GM21526 (cell line): ENCODE measurements around the gene ALDH1L1.

Experiments used
- ATAC-seq: cut with Tn5 transposase; IDR thresholded peaks from one replicate; pipeline ENCODE4 v1.9.1; 2021; ENCODE audit warnings: moderate library complexity; ENCODE audit not compliant: unreplicated experiment, low FRiP score

The ALDH1L1 gene

GRCh38 chr3:126155819-126156218 lies 24.6 kb downstream of the ALDH1L1 start:
- ATAC-seq: no peak

DNA sequence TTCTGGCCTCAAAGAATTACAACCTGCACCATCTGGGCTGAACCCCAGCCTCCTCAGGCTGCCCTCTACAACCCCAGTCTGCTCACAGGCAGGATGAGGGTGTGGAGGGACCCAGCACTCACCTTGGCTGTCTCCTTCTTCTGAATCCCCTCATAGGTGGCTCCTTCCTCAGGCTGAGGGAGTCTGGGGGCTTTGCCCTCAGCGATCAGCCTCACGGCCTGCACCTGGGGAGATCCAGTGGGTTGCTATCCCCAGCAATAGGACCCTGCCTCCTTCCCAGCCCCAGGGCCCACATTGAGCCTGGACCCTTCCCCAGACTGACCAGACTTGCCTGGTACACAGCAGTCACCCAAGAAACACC lies 25.1 kb downstream of the ALDH1L1 start:
- no peak for ATAC-seq

- ATAC-seq: no peak
Measured at GRCh38 chr3:126154391-126155279, 25.8 kb downstream of the ALDH1L1 start.

GRCh38 chr3:126153695-126154360 lies 26.6 kb downstream of the ALDH1L1 start:
- no peak for ATAC-seq

- ATAC-seq: no peak
Measured at GRCh38 chr3:126152901-126153694, 27.3 kb downstream of the ALDH1L1 start.

DNA sequence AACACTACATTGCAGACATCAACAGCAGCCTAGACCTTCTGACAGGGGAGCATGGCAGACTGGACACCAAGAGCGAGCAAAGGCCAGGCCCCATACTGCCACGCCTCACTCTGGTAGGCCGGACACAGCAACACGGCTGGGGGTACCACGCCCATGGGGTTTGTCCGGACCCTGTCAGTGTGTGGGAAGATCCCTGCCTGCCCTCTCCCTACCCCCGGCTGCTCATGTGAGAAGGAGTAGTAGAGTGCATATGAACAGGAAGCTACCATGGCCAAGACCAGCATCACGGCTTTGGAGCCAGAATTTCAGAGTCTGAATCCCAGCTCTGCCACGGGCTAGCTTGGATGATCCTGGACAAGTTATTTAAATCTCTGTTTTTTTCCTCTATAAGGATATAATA lies 27.9 kb downstream of the ALDH1L1 start:
- no peak for ATAC-seq

DNA sequence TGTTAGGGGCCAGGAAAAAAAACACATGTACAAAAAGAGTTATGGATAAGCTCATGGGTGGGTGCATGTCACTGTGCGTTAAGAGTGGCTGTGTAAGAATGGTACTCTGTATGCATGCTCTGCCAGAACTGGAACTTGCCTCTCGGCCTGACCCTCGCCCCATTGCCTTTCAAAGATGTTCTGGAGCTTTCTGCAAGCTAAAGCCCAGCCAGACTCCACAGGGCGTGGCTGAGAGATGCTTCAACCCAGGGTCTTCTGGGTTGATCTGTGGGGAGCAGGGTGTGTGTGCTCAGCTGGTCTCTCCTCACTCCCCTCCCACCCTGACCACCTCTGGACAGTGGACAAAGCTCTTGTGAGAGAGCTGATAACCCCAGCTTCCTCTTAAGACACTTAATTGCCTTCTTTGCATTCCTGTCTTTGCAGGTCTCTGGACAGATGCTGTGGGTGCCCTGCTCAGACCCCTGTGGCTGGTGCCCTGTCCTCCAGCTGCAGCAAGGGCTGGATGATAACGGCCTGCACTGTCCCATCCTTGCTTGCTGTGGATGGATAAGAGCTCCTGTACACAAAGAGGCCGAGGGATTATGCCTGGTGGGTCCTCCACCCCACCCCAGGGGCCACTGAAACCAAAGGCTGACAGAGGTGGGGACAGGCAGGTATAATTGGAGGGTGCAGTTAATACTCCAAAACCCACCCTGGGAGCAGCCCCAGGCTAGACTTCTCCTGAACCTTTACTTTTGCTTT lies 28.7 kb downstream of the ALDH1L1 start:
- no peak for ATAC-seq

- ATAC-seq: no peak
Measured at GRCh38 chr3:126149960-126150515, 30.3 kb downstream of the ALDH1L1 start.

GRCh38 chr3:126149256-126149902 lies 31.0 kb downstream of the ALDH1L1 start:
- no peak for ATAC-seq

DNA sequence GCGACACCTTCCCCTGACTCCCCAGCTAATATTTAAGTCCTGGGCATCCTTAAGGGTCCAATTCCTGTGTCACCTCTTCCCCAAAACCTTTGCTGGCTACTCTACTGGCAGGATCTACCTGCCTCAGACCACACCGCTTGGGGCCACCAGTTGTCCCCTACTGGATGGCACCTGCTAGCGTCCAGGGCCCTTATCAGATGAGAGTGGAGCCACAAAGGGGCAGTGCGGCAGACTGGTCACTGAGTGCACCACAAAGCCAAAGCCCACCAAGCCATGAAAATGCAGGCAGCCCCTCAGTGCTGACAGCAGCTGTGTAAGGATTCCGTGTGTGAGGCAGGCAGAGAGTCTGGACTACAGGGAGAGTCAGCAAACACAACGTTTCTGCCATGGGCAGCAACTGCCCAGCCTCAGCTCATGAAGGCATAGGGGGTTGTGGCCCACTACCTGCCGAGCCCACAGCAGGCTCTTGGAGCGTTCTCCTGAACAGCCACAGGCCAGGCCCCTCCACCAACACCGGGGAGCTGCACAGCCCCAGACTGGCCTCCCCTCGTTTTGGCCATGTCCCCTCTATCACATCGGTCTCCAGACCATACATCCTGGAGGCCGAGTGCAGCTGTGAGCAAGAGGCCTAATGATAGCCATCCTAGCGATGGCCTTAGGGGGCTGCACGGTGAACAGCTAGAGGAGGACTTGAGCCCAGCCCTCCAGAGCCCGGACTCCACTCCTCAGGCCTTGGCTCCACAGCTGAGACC lies 32.3 kb downstream of the ALDH1L1 start:
- no peak for ATAC-seq

- no peak for ATAC-seq
Measured at GRCh38 chr3:126147147-126147931, 33.0 kb downstream of the ALDH1L1 start.

DNA sequence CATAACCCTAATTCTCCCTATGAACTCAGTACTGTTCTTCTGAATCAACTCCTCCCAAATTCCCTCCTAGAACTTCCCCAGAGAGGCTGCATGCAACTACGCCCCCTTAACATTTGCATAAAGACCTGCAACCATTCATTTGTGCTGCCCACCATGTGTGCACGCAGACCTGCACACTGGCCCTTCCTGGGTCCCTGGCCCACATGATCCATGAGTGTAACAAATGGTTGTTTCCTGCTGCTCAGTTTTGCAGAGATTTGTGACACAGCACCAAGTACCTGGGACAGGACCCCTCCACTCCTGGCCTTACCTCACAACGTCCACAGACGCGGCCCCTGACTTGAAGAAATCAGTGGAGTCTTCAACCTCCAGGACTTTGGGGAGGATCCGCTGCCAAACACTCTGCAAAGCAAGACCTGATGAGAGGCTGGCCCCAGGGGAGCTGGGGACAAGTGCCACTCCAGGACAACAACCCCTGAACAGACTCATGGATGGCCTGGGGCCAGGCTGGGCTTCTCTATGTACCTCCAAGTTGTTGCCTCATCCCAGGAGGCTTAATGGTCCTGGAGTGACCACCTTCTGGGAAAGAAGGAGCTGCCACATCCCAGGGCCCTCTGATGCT lies 33.8 kb downstream of the ALDH1L1 start:
- no peak for ATAC-seq

GRCh38 chr3:126146034-126146433 lies 34.4 kb downstream of the ALDH1L1 start:
- ATAC-seq: no peak

DNA sequence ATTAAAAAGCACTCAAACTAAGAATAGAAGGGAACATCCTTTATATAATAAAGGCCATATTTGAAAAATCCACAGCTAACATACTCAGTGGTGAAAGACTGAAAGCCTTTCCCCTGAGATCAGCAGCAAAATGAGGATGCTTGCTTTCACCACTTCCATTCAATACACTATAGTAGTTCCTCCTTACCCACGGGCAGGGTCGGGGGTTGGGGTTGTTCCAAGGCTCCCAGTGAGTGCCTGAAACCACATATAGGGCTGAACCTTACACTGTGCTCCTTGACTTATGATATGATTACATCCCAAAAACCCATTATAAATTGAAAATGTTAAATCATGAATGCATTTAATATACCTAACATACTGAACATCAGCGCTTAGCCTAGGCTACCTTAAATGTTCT lies 37.7 kb downstream of the ALDH1L1 start:
- no peak for ATAC-seq

GRCh38 chr3:126137490-126138130 lies 42.8 kb downstream of the ALDH1L1 start:
- no peak for ATAC-seq

DNA sequence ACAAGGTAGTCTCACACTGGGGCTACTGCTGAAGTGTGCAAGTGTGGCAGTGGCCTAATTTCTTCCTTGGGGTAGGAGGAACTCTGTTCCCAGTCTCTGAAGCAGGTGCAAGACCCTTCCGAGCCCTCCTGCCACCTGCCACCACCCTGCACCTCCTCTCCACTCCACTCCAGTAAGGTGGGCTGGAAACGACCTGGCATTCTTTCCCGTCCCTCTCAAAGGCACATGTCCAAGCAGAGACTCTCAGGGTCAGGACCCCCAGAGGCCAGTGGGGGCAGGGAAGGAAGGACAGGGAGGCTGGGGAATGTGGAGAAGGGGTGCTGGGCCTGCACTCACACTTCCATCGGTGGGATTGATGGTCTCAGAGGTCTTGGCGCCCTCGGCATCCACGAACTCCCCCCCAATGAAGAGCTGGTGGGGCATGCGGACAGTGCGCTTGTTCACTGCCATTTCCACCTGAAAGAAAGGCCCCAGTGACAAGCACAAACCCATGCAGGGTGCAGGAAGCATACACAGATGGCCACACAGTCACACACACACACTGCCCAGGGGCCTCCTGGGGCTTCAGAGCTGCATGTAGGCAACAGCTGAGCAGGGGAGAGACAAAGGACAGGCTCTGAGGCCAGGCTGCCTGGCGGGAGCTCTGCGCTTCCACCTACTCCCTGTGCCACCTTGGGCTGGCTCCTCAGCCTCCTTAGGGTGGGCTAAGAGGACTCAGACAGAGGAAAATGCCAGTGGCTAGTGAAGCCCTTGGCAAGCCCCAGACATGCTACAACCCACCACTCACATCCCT lies 43.8 kb downstream of the ALDH1L1 start:
- no peak for ATAC-seq
